ENCODE data around the gene CERS1.

CERS1 gene

DNA sequence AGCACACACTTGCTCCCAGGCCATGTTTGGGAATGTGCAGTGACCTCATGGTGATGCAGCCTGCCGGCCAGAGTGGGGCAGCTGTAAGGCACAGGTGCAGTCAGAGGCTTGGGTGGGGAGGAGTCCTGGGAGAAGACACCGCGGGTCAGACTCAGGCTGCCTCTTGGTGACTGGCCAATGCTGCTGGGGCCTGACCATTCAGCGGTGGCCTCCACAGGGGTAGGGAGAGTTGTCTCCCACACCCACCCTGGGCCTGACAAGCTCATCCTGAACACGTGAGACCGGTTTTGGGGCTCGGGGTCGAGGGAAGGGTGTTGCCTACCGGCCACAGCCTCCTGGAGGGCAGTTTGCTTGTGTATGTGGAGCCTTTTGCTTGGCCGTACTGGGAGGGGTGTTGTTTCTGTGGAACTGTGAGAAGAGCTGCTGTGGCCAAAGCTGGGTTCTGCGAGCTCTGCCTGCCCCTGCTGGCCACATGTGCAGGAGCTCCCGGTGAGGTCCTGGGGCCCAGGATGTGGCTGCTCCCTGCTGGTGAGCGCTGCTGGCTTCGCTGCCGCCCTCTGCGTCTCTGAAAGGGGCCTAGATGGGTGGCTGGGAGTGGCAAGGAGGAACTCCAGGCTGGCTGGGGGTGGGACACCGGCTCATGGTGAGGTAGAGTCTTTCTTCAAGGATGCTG, 42.1 kb downstream of the CERS1 start:
- no peak for DNase-seq

DNA sequence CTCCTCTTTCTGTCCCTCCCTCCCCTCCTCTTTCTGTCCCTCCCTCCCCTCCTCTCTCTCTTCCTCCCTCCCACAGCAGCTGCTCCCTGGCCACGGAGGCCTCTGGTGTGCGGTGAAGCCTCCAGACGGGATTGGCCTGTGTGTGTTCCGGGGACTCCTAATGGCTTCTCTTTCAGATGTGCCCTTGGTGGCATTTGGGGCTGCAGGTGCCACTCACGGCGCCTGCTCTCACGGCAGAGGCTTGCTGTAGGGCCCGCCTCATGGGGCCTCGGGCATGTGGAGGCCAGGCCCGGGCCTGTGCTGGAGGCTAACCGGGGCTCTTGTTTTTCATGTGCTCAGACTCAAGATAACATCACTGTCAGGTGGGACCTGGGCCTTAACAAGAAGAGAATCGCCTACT, 43.3 kb downstream of the CERS1 start:
- no peak for DNase-seq

DNA sequence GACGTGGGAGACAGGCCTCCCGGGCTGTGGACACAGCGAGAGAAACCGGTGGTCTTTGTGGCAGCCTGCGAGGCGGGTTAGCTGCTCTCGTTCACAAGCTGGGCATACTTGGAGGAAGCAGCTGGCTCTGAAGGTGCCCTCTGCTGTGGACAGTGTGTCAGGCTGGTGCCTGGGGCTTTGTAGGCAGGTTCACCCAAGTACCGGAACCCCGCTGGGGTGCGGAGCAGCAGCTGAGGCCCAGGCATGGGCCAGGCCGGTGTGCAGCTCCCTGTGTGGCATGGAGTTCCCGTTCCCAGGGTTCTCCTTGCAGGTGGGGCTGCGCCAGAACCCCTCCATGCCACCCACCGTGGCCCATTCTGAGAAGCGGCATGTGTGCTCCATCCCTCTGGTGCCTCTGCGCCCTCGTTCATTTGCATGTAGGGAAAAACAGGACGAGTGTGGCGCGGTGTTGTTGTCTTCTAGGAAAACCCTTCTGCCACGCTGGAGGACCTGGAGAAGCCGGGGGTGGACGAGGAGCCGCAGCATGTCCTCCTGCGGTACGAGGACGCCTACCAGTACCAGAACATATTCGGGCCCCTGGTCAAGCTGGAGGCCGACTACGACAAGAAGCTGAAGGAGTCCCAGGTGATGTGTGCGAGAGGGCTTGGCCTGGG, 44.2 kb downstream of the CERS1 start:
- DNase-seq, result no peak

DNA sequence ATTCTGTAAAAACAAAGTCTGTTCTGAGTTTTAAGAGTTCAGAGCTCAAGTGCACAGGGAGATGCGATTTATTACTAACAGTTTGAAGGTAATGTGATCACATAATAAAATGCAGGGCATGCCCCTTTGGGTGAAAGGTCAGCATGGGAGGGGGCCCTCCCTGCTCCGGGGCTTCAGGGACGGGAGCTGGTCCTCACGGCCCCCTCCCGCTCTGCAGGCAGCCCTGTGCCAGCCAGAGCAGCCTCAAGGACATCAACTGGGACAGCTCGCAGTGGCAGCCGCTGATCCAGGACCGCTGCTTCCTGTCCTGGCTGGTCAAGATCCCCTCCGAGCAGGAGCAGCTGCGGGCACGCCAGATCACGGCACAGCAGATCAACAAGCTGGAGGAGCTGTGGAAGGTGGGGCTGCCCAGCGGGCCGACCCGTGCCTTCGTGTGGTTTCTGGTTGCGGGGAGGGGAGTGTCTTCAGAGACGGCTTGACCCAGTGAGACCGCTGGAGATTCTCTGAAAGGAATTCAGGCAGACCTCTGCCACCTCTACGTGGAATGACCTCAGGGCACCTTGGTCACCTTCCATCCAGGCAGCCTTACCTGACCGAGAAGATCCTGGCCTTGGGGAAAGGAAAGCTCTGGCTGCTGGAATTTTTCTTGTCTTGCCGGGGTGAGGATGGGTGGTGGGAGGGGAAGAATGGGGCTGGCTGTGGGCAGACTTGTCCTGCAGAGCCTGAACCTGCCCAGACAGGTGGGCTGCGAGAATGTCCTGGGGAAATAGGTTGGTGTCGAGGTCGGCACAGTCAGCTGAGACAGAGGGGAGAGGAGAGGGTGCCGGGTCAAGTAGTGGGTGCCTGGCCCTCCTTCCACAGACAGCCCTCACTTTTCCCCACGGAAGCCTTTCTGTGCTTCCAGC, 45.2 kb downstream of the CERS1 start:
- DNase-seq, result no peak

GRCh38 chr19:18849838-18850400, 46.0 kb downstream of the CERS1 start:
- no peak for DNase-seq

- DNase-seq, result no peak
Measured at GRCh38 chr19:18848878-18849661, 46.9 kb downstream of the CERS1 start.

- DNase-seq, result no peak
Measured at GRCh38 chr19:18847549-18848463, 48.2 kb downstream of the CERS1 start.

GRCh38 chr19:18846862-18847548, 49.0 kb downstream of the CERS1 start:
- peak; percentile 15 for DNase-seq

GRCh38 chr19:18845961-18846360, 50.0 kb downstream of the CERS1 start:
- no peak for DNase-seq

- DNase-seq, result no peak
Measured at GRCh38 chr19:18844806-18845329, 51.1 kb downstream of the CERS1 start.

- no peak for DNase-seq
Measured at GRCh38 chr19:18843960-18844359, 52.0 kb downstream of the CERS1 start.

- no peak for DNase-seq
Measured at GRCh38 chr19:18842166-18842565, 53.8 kb downstream of the CERS1 start.

DNA sequence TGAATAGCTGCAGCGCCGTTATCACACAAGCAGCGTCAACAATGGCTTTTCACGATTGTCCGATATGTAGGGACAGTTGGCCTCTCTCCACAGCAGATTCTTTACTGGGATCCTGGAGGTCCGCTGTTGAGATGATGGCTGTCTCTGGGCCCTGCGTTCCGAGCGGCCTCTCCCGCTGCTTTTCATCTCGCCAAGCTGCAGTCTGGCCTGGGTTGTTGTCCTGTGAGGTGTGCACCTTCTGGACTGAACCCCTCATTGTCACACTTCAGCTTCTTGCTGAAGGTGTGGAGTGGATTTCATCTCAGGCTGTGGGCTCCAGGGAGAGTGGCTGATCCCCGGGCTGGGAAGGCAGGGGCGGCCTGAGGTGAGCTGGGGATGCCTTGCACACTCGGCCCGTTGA, 54.6 kb downstream of the CERS1 start:
- no peak for DNase-seq

- DNase-seq, result no peak
Measured at GRCh38 chr19:18840288-18841267, 55.4 kb downstream of the CERS1 start.

DNA sequence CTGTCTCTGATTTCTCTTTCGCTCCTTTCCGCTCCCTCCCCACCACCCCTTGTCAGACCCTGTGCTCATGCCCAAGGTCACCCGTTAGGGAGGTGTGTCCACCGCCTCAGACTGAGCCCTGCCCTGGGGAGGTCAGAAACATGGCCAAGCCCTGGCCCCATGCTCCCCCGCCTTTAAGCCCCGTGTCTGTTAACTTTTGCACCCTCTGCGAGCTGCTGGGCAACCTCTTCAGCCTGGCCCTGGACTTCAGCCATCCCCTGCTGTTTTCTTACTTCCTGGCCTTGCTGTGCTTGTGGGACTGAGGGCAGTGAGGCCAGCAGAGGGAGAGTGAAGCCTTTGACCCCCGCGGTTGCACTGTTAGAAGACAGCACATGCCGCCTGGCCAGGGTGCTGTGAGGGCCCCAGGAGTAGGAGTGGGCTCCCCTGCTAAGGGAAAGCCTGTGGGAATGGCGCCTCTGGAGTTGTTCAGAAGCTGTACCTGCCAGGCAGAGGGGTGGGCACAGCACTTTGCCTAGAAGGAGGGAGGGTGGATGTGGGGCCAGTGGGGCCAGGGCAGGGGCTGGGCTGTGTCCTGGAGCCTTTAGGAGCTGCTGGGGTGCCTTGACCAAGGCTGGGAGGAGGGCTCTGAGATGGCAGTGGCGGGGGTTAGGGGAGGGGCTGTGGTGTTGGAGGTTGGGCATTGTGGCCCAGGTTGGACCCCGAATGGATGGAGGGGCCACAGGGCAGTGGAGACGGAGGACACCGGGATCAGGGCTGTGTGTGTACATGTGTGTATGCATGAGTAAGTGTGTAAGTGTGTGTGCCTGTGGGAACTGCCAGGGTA, 56.3 kb downstream of the CERS1 start:
- DNase-seq, result no peak

DNA sequence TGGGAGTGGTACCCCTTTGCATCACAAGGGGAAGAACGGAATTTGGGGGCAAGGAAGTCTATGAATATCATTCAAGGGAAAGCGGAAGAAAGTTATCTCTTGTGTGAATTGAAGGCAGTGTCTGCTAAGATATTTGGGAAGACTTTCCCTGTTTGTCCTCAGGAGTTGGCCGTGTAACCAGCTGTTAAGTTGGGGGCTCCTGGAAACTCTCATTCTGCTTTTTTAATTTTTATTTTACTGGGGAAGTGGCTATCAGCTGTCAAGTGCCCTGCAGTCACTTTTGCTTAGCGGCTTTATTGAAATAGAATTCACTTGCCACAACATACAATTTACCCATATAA, 61.3 kb downstream of the CERS1 start:
- no peak for DNase-seq

- DNase-seq, result no peak
Measured at GRCh38 chr19:18833849-18834643, 61.9 kb downstream of the CERS1 start.

DNA sequence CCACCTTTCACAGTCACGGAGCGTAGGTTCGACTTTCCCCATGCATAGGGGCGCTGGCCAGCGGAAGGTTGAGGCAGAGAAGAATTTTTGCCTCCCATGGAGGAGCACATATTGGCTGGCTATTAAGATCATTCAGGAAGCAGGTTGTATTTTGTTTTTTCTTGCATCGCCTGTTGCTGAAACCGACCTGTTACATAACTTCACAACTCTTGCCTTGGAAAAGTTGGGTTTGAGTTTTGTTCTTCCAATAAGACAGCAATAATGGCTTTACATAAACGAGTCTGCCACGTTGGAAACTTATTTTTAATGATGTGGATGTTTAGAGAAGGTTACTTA, 62.8 kb downstream of the CERS1 start:
- no peak for DNase-seq

Measured in NCI-H1092 treated with DMSO at 0.1 percent for 48 hours (cell line).